ENCODE measurements around the gene CRIP1.

- no peak for TF ChIP-seq GATA2 (IDR thresholded peaks at IDR 0.05; ENCODE audit: low read depth, low read length)
- no peak for TF ChIP-seq GATA3 (IDR thresholded peaks at IDR 0.05; ENCODE audit: low read depth, low read length)
Measured at GRCh38 chr14:105494606-105494929, 7.9 kb downstream of the CRIP1 start.
